ENCODE measurements around the gene EEA1.

- no peak for TF ChIP-seq CTCF (IDR thresholded peaks at IDR 0.05; ENCODE audit: insufficient read depth, low read length, poor library complexity, severe bottlenecking)
- no peak for TF ChIP-seq EZH2phosphoT487 (conservative IDR thresholded peaks at IDR 0.05; ENCODE audit: low read length)
Measured at GRCh38 chr12:92829686-92830282, 99.3 kb downstream of the EEA1 start.
